ENCODE measurements around the gene CAV2. TPM values are rescaled to one million over a fixed set of nuclear protein-coding genes. Genes with fewer than 3 reads are reported as not detected.

Gene CAV2
- total RNA-seq, 2 donors from 2014 or later: 23.2 to 49.6 TPM

GRCh38 chr7:116455499-116455898 is 44.0 kb upstream of the CAV2 start:
- no peaks in the 10 kb centered on the region for H3K9me3 ChIP-seq
- TF ChIP-seq POLR2A (IDR thresholded peaks at IDR 0.05): no peak
- no peak for TF ChIP-seq CTCF (IDR thresholded peaks at IDR 0.05)
- TF ChIP-seq POLR2AphosphoS5 (IDR thresholded peaks at IDR 0.05): no peak
- no peaks in the 10 kb centered on the region for H3K36me3 ChIP-seq
- no peak for DNase-seq (ENCODE audit: low spot score)
- no peaks in the 10 kb centered on the region for H3K27me3 ChIP-seq (replicated peaks; ENCODE audit: insufficient read depth)
- no peaks in the 10 kb centered on the region for H3K4me1 ChIP-seq (replicated peaks)
- WGBS: 86% methylated on average over 1 of the region's 1 CpG
- intact Hi-C loops (cut with DNase I): no loop called here
- H3K4me3 ChIP-seq: no peak overlapping the region
- H3K27ac ChIP-seq: no peak overlapping the region

GRCh38 chr7:116461500-116461899 is 38.0 kb upstream of the CAV2 start:
- Histone ChIP-seq H3K9me3 (no peaks in the 10 kb centered on the region), H3K27ac (no peak overlapping the region), H3K4me3 (no peak overlapping the region), H3K4me1 (replicated peaks) (no peaks in the 10 kb centered on the region), H3K27me3 (replicated peaks; ENCODE audit: insufficient read depth) (no peaks in the 10 kb centered on the region), H3K36me3 (no peaks in the 10 kb centered on the region)
- TF ChIP-seq POLR2A (IDR thresholded peaks at IDR 0.05) (no peak), CTCF (IDR thresholded peaks at IDR 0.05) (no peak), POLR2AphosphoS5 (IDR thresholded peaks at IDR 0.05) (no peak)
- no peak for DNase-seq (ENCODE audit: low spot score)
- intact Hi-C loops (cut with DNase I): no loop called here

- Histone ChIP-seq H3K27me3 (replicated peaks; ENCODE audit: insufficient read depth) (no peaks in the 10 kb centered on the region), H3K36me3 (no peaks in the 10 kb centered on the region), H3K27ac (no peak overlapping the region), H3K9me3 (no peaks in the 10 kb centered on the region), H3K4me1 (replicated peaks) (no peaks in the 10 kb centered on the region), H3K4me3 (no peak overlapping the region)
- TF ChIP-seq CTCF (IDR thresholded peaks at IDR 0.05): no peak
- TF ChIP-seq POLR2A (IDR thresholded peaks at IDR 0.05): no peak
- TF ChIP-seq POLR2AphosphoS5 (IDR thresholded peaks at IDR 0.05): no peak
- no peak for DNase-seq (ENCODE audit: low spot score)
- intact Hi-C loops (cut with DNase I): no loop called here
- 93% methylated on average over 4 of the region's 4 CpGs for WGBS
Observed at GRCh38 chr7:116463956-116464355, 35.6 kb upstream of the CAV2 start.

- intact Hi-C loops (cut with DNase I): no loop called here
- Histone ChIP-seq H3K9me3 (no peaks in the 10 kb centered on the region), H3K4me3 (no peak overlapping the region), H3K36me3 (no peaks in the 10 kb centered on the region), H3K27ac (no peak overlapping the region), H3K4me1 (replicated peaks) (no peaks in the 10 kb centered on the region), H3K27me3 (replicated peaks; ENCODE audit: insufficient read depth) (no peaks in the 10 kb centered on the region)
- no peak for DNase-seq (ENCODE audit: low spot score)
- WGBS: 91% methylated on average over 4 of the region's 4 CpGs
- TF ChIP-seq POLR2A (IDR thresholded peaks at IDR 0.05): no peak
- TF ChIP-seq POLR2AphosphoS5 (IDR thresholded peaks at IDR 0.05): no peak
- TF ChIP-seq CTCF (IDR thresholded peaks at IDR 0.05): no peak
Observed at GRCh38 chr7:116464375-116464774, 35.2 kb upstream of the CAV2 start.

- Histone ChIP-seq H3K9me3 (no peaks in the 10 kb centered on the region), H3K4me1 (replicated peaks) (no peaks in the 10 kb centered on the region), H3K27ac (no peak overlapping the region), H3K4me3 (no peak overlapping the region), H3K27me3 (replicated peaks; ENCODE audit: insufficient read depth) (no peaks in the 10 kb centered on the region), H3K36me3 (no peaks in the 10 kb centered on the region)
- WGBS: 97% methylated on average over 2 of the region's 2 CpGs
- no peak for DNase-seq (ENCODE audit: low spot score)
- intact Hi-C loops (cut with DNase I): no loop called here
- TF ChIP-seq POLR2A (IDR thresholded peaks at IDR 0.05): no peak
- no peak for TF ChIP-seq CTCF (IDR thresholded peaks at IDR 0.05)
- no peak for TF ChIP-seq POLR2AphosphoS5 (IDR thresholded peaks at IDR 0.05)
Observed at GRCh38 chr7:116465125-116465524, 34.4 kb upstream of the CAV2 start.
